T1000 (cell line): ENCODE data around the gene CYFIP2.
"Not testable (repeated sequence)": the region's sequence is repeated elsewhere in the genome, so short reads cannot be mapped to it uniquely, and the experiment has no call there.

Source experiments
- DNase-seq: peaks from one replicate; lab custom pipeline; 2025; ENCODE audit warnings: mixed read lengths; lab: John Stamatoyannopoulos, UW

CYFIP2 gene

GRCh38 chr5:157390133-157390532, 124.2 kb downstream of the CYFIP2 start:
- DNase-seq, result no peak

- peak; percentile 80 for DNase-seq
These were observed 124.8 kb downstream of the CYFIP2 start for GRCh38 chr5:157390551-157391297.

GRCh38 chr5:157398305-157398704, 132.4 kb downstream of the CYFIP2 start:
- DNase-seq, result no peak

- no peak for DNase-seq
These were observed 135.0 kb downstream of the CYFIP2 start for GRCh38 chr5:157400741-157401495.

GRCh38 chr5:157415838-157416237, 149.9 kb downstream of the CYFIP2 start:
- DNase-seq, result no peak

- not testable (repeated sequence) for DNase-seq
These were observed 153.6 kb downstream of the CYFIP2 start for GRCh38 chr5:157419521-157419920.

GRCh38 chr5:157429920-157430319, 164.0 kb downstream of the CYFIP2 start:
- not testable (repeated sequence) for DNase-seq

- DNase-seq, result no peak
These were observed 165.7 kb downstream of the CYFIP2 start for GRCh38 chr5:157431544-157432200.

GRCh38 chr5:157434096-157434495, 168.2 kb downstream of the CYFIP2 start:
- no peak for DNase-seq

- DNase-seq, result no peak
These were observed 177.2 kb downstream of the CYFIP2 start for GRCh38 chr5:157443041-157443549.

- no peak for DNase-seq
These were observed 178.3 kb downstream of the CYFIP2 start for GRCh38 chr5:157444224-157444623.
